ENCODE measurements around the gene GAS2L3. TPM values are rescaled to one million over a fixed set of nuclear protein-coding genes. Genes with fewer than 3 reads are reported as not detected.

GAS2L3 gene
- total RNA-seq, 1 experiment from 2014 or later, result 11.7 TPM

DNA sequence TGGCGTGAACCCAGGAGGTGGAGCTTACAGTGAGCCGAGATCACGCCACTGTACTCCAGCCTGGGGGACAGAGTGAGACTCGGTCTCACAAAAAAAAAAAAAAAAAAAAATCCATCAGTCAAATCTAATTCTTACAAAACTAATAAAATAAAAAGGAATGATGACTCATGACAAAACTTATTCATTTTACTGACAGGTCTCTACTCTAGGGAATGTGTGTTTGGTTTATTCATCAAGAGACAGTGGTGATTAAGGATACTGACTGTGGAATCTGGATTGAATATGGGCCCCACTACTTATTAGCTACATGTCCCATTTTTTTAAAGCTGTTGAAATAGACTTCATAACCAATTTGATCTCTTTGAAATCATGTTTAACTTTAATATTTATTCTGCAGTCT, 29.3 kb upstream of the GAS2L3 start:
- H4K20me1 ChIP-seq (ENCODE audit: control insufficient read depth, insufficient read depth, insufficient read length), result no peaks in the 10 kb centered on the region
- no peak overlapping the region for H3T11ph ChIP-seq (ENCODE audit: low read length)
- no peaks in the 10 kb centered on the region for H3K79me1 ChIP-seq (ENCODE audit: insufficient read depth, low read depth, low read length, poor library complexity, severe bottlenecking)
- Mint-ChIP-seq H3K27me3 (ENCODE audit: low read depth) (no peaks in the 10 kb centered on the region), H3K4me1 (no peaks in the 10 kb centered on the region), H3K4me3 (no peak overlapping the region), H3K9me3 (no peaks in the 10 kb centered on the region), H3K27ac (no peak overlapping the region), H3K36me3 (ENCODE audit: insufficient read depth in 1 of 3, low read depth in 3 of 3) (no peaks in the 10 kb centered on the region)
- H3K4me1 ChIP-seq (ENCODE audit: insufficient read depth, low read length), result no peaks in the 10 kb centered on the region
- H2BK15ac ChIP-seq (ENCODE audit: low read depth, low read length), result no peak overlapping the region
- H3K9me3 ChIP-seq (ENCODE audit: control insufficient read depth, low read depth, low read length), result no peaks in the 10 kb centered on the region
- no CpG with 5 or more reads among the region's 4 CpGs for WGBS (ENCODE audit: extremely low coverage, insufficient read length, low lambda C conversion rate)
- H3K14ac ChIP-seq (ENCODE audit: insufficient read depth, low read length), result no peak overlapping the region
- H2BK20ac ChIP-seq (ENCODE audit: low read depth, low read length, poor library complexity, severe bottlenecking), result no peak overlapping the region
- H3K18ac ChIP-seq (ENCODE audit: insufficient read length, low read depth, low read length), result no peak overlapping the region
- H3K23me2 ChIP-seq (ENCODE audit: insufficient read length, low read depth, low read length, poor library complexity, severe bottlenecking), result no peaks in the 10 kb centered on the region
- no peak overlapping the region for H3K56ac ChIP-seq (ENCODE audit: insufficient read length, low read depth, low read length)
- H4K91ac ChIP-seq (ENCODE audit: insufficient read length, low read depth, low read length), result no peak overlapping the region
- H4K5ac ChIP-seq (ENCODE audit: insufficient read length, low read depth, low read length), result no peak overlapping the region
- no peaks in the 10 kb centered on the region for H3K27me3 ChIP-seq (ENCODE audit: insufficient read depth, low read length)
- no peak overlapping the region for H3K9ac ChIP-seq (ENCODE audit: extremely low read depth, insufficient read length, low read length)
- no peaks in the 10 kb centered on the region for H3K79me2 ChIP-seq (ENCODE audit: insufficient read depth, low read length)
- H3K27ac ChIP-seq (ENCODE audit: insufficient read length, low read depth, low read length), result no peak overlapping the region
- no peak overlapping the region for H2BK12ac ChIP-seq (ENCODE audit: insufficient read length, low read depth, low read length)
- TF ChIP-seq, protein P1, sequence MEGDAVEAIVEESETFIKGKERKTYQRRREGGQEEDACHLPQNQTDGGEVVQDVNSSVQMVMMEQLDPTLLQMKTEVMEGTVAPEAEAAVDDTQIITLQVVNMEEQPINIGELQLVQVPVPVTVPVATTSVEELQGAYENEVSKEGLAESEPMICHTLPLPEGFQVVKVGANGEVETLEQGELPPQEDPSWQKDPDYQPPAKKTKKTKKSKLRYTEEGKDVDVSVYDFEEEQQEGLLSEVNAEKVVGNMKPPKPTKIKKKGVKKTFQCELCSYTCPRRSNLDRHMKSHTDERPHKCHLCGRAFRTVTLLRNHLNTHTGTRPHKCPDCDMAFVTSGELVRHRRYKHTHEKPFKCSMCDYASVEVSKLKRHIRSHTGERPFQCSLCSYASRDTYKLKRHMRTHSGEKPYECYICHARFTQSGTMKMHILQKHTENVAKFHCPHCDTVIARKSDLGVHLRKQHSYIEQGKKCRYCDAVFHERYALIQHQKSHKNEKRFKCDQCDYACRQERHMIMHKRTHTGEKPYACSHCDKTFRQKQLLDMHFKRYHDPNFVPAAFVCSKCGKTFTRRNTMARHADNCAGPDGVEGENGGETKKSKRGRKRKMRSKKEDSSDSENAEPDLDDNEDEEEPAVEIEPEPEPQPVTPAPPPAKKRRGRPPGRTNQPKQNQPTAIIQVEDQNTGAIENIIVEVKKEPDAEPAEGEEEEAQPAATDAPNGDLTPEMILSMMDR (conservative IDR thresholded peaks at IDR 0.05), result no peak
- H2AK5ac ChIP-seq (ENCODE audit: insufficient read length, low read length), result no peak overlapping the region
- H4K8ac ChIP-seq (replicated peaks; ENCODE audit: insufficient read length, low read depth, low read length), result no peak overlapping the region
- no peak overlapping the region for H2AFZ ChIP-seq (ENCODE audit: low read length)
- no peak overlapping the region for H2BK120ac ChIP-seq (ENCODE audit: low read depth, low read length, poor library complexity, severe bottlenecking)
- no peak for DNase-seq
- H3K4ac ChIP-seq (ENCODE audit: low read depth, low read length), result no peak overlapping the region
- no peak overlapping the region for H3K4me2 ChIP-seq (ENCODE audit: insufficient read depth, insufficient read length, low read length)
- H2BK5ac ChIP-seq (ENCODE audit: insufficient read length, low read length), result no peak overlapping the region
- H3K23ac ChIP-seq (ENCODE audit: insufficient read length, low read depth, low read length), result no peak overlapping the region

All from H9 (cell line).